Fibroblast of the aortic adventitia (primary cell): Measurements from ENCODE around the gene STAG1. TPM values are rescaled to one million over a fixed set of nuclear protein-coding genes. Genes with fewer than 3 reads are reported as not detected.

Experiments
- DNase-seq: peaks from one replicate; pipeline ENCODE4 v3.0.0-alpha.2; 2010; ENCODE audit warnings: low read depth
- H3K4me3 ChIP-seq: 2 replicates; pipeline ENCODE4 v1.5.1; 2011; ENCODE audit warnings: low read depth, mild to moderate bottlenecking, control low read depth, low read length, moderate library complexity
- CTCF ChIP-seq: IDR thresholded peaks from 2 replicates; pipeline ENCODE4 v1.5.1; 2011; ENCODE audit warnings: mild to moderate bottlenecking, low read length, control low read depth, inconsistent platforms; ENCODE audit not compliant: insufficient read depth
- total RNA-seq: library from RNA; depleted of rRNA; stranded (reverse); fragments of >200 nt; gene quantifications from 2 replicates; pipeline ENCODE4 v1.2.3, GENCODE V29; 2012; ENCODE audit warnings: low replicate concordance

Gene STAG1
- total RNA-seq, 1 donor = 78.0 TPM

GRCh38 chr3:136437043-136437442 is 315.1 kb downstream of the STAG1 start:
- TF ChIP-seq CTCF = no peak
- no peak for DNase-seq
- H3K4me3 ChIP-seq = no peak overlapping the region

GRCh38 chr3:136434429-136434828 is 317.7 kb downstream of the STAG1 start:
- TF ChIP-seq CTCF = no peak
- H3K4me3 ChIP-seq = no peak overlapping the region
- no peak for DNase-seq

- DNase-seq = no peak
- TF ChIP-seq CTCF = no peak
- H3K4me3 ChIP-seq = no peak overlapping the region
Measured at GRCh38 chr3:136432685-136433084, 319.5 kb downstream of the STAG1 start.

GRCh38 chr3:136428167-136428566 is 324.0 kb downstream of the STAG1 start:
- DNase-seq = peak; percentile 2
- TF ChIP-seq CTCF = no peak
- H3K4me3 ChIP-seq = no peak overlapping the region

GRCh38 chr3:136427236-136427635 is 324.9 kb downstream of the STAG1 start:
- no peak for DNase-seq
- no peak for TF ChIP-seq CTCF
- no peak overlapping the region for H3K4me3 ChIP-seq

GRCh38 chr3:136414476-136414875 is 337.7 kb downstream of the STAG1 start:
- no peak for DNase-seq
- H3K4me3 ChIP-seq = no peak overlapping the region
- no peak for TF ChIP-seq CTCF

GRCh38 chr3:136412307-136412706 is 339.9 kb downstream of the STAG1 start:
- H3K4me3 ChIP-seq = no peak overlapping the region
- DNase-seq = no peak
- no peak for TF ChIP-seq CTCF
